Neural crest cell (in vitro differentiated cells): ENCODE results near the gene SGCE. TPM values are rescaled to one million over a fixed set of nuclear protein-coding genes. Genes with fewer than 3 reads are reported as not detected.

Source experiments
- DNase-seq: peaks from one replicate; pipeline ENCODE4 v3.0.0; 2021; ENCODE audit warnings: low read depth, mixed read lengths, low spot score
- H3K27ac Mint-ChIP-seq: one replicate; pipeline ENCODE4 v1.8.0; 2021; ENCODE audit warnings: mild to moderate bottlenecking, mixed read lengths; ENCODE audit not compliant: unreplicated experiment
- H3K27me3 Mint-ChIP-seq: 2 replicates; pipeline ENCODE4 v1.8.0; 2021; ENCODE audit warnings: low read depth, mild to moderate bottlenecking, mixed read lengths
- H3K36me3 Mint-ChIP-seq: 2 replicates; pipeline ENCODE4 v1.8.0; 2021; ENCODE audit warnings: low read depth, mild to moderate bottlenecking, mixed read lengths
- H3K4me1 Mint-ChIP-seq: 2 replicates; pipeline ENCODE4 v1.8.0; 2021; ENCODE audit warnings: mixed read lengths
- H3K4me3 Mint-ChIP-seq: one replicate; pipeline ENCODE4 v1.8.0; 2021; ENCODE audit warnings: mild to moderate bottlenecking, mixed read lengths
- H3K9me3 Mint-ChIP-seq: 2 replicates; pipeline ENCODE4 v1.8.0; 2021; ENCODE audit warnings: mixed read lengths
- CTCF ChIP-seq: fragments of 200-600 bp; sonication (generic); conservative IDR thresholded peaks from 2 replicates; pipeline ENCODE4 v1.5.0; 2021; ENCODE audit warnings: antibody characterized with exemption, mild to moderate bottlenecking
- total RNA-seq: library from RNA; stranded (reverse); gene quantifications from 2 replicates; pipeline ENCODE4 v1.2.1, GENCODE V29; 2021

SGCE gene
- total RNA-seq, 1 donor from 2014 or later = 44.9 TPM

GRCh38 chr7:94642838-94643653 is 12.9 kb downstream of the SGCE start:
- H3K4me3 Mint-ChIP-seq = no peak overlapping the region

GRCh38 chr7:94639384-94639783 is 16.5 kb downstream of the SGCE start:
- peaks cover 37% of the 10 kb centered on the region for H3K4me1 Mint-ChIP-seq
- H3K27ac Mint-ChIP-seq = no peak overlapping the region
- no peaks in the 10 kb centered on the region for H3K9me3 Mint-ChIP-seq
- H3K27me3 Mint-ChIP-seq = no peaks in the 10 kb centered on the region
- H3K4me3 Mint-ChIP-seq = no peak overlapping the region
- peaks cover 9% of the 10 kb centered on the region for H3K36me3 Mint-ChIP-seq
- no peak for DNase-seq
- TF ChIP-seq CTCF = no peak

More at GRCh38 chr7:94642838-94643653, 12.9 kb downstream of the SGCE start:
- no peaks in the 10 kb centered on the region for H3K9me3 Mint-ChIP-seq
- H3K36me3 Mint-ChIP-seq = peaks cover 4% of the 10 kb centered on the region
- no peak overlapping the region for H3K27ac Mint-ChIP-seq
- no peak for DNase-seq
- no peak for TF ChIP-seq CTCF
- H3K4me1 Mint-ChIP-seq = peaks cover 39% of the 10 kb centered on the region
- no peaks in the 10 kb centered on the region for H3K27me3 Mint-ChIP-seq

GRCh38 chr7:94635687-94636086 is 20.2 kb downstream of the SGCE start:
- peaks cover 52% of the 10 kb centered on the region for H3K4me1 Mint-ChIP-seq
- peaks cover 9% of the 10 kb centered on the region for H3K36me3 Mint-ChIP-seq
- H3K27ac Mint-ChIP-seq = no peak overlapping the region
- H3K4me3 Mint-ChIP-seq = no peak overlapping the region
- no peak for DNase-seq
- no peak for TF ChIP-seq CTCF
- no peaks in the 10 kb centered on the region for H3K9me3 Mint-ChIP-seq
- H3K27me3 Mint-ChIP-seq = no peaks in the 10 kb centered on the region

- no peak for TF ChIP-seq CTCF
- no peak for DNase-seq
- Mint-ChIP-seq H3K36me3 (peaks cover 6% of the 10 kb centered on the region), H3K27me3 (no peaks in the 10 kb centered on the region), H3K9me3 (no peaks in the 10 kb centered on the region), H3K4me1 (peaks cover 50% of the 10 kb centered on the region), H3K27ac (no peak overlapping the region), H3K4me3 (no peak overlapping the region)
Measured at GRCh38 chr7:94634502-94634901, 21.4 kb downstream of the SGCE start.

- no peak overlapping the region for H3K4me3 Mint-ChIP-seq
- no peak for DNase-seq
- no peak for TF ChIP-seq CTCF
- no peaks in the 10 kb centered on the region for H3K9me3 Mint-ChIP-seq
- H3K27ac Mint-ChIP-seq = no peak overlapping the region
- H3K27me3 Mint-ChIP-seq = no peaks in the 10 kb centered on the region
- peaks cover 6% of the 10 kb centered on the region for H3K36me3 Mint-ChIP-seq
- peaks cover 50% of the 10 kb centered on the region for H3K4me1 Mint-ChIP-seq
Measured at GRCh38 chr7:94633687-94634086, 22.2 kb downstream of the SGCE start.
